Liver (tissue), 9 donors: ENCODE data around the gene HIVEP2. TPM values are rescaled to one million over a fixed set of nuclear protein-coding genes. Genes with fewer than 3 reads are reported as not detected.
A peak's percentile ranks its signal among the peaks of the same experiment; 100 is the strongest.

Experiments used
- DNase-seq: peaks from one replicate; pipeline ENCODE4 v3.0.0-alpha.2; 2017; ENCODE audit warnings: low spot score
- H3K27ac ChIP-seq, 2 donors: one replicate each; pipeline ENCODE4 v1.7.0; 2013; ENCODE audit warnings: inconsistent platforms in 2 of 2, low read length in 2 of 2, control low read depth in 1 of 2, low read depth in 1 of 2, mild to moderate bottlenecking in 1 of 2
- H3K27me3 ChIP-seq, 4 donors: one replicate each; pipeline versions ENCODE4 v1.6.1 to v1.7.0; 2013; ENCODE audit warnings: low read length in 3 of 4, inconsistent platforms in 1 of 4, mild to moderate bottlenecking in 1 of 4, moderate library complexity in 1 of 4; ENCODE audit not compliant: control insufficient read depth in 4 of 4, insufficient read depth in 4 of 4
- H3K36me3 ChIP-seq, 4 donors: one replicate each; pipeline versions ENCODE4 v1.6.1 to v1.7.0; 2013; ENCODE audit warnings: low read length in 3 of 4, mild to moderate bottlenecking in 3 of 4, low read depth in 1 of 4, moderate library complexity in 1 of 4; ENCODE audit not compliant: control insufficient read depth in 4 of 4, insufficient read depth in 3 of 4
- H3K4me1 ChIP-seq, 4 donors: one replicate each; pipeline versions ENCODE4 v1.6.1 to v1.7.0; 2013; ENCODE audit warnings: low read length in 3 of 4, mild to moderate bottlenecking in 3 of 4, moderate library complexity in 1 of 4; ENCODE audit not compliant: control insufficient read depth in 4 of 4, insufficient read depth in 4 of 4
- H3K4me3 ChIP-seq, 3 donors: one replicate each; pipeline versions ENCODE4 v1.6.1 to v1.7.0; 2013; ENCODE audit warnings: low read length in 3 of 3, control low read depth in 1 of 3, low read depth in 1 of 3, mild to moderate bottlenecking in 1 of 3
- H3K9ac ChIP-seq, 2 donors: one replicate each; pipeline ENCODE4 v1.7.0; 2013; ENCODE audit warnings: low read length in 2 of 2, mild to moderate bottlenecking in 2 of 2, moderate library complexity in 2 of 2, control low read depth in 1 of 2, low read depth in 1 of 2
- H3K9me3 ChIP-seq, 4 donors: one replicate each; pipeline versions ENCODE4 v1.6.1 to v1.7.0; 2013; ENCODE audit warnings: low read length in 3 of 4; ENCODE audit not compliant: control insufficient read depth in 4 of 4
- ATF3 ChIP-seq: IDR thresholded peaks from 2 replicates; pipeline ENCODE4 v1.6.1; 2016; ENCODE audit warnings: antibody characterized with exemption
- CTCF ChIP-seq: fragments of 150-350 bp; IDR thresholded peaks from 2 replicates; pipeline ENCODE4 v1.5.1; 2017; ENCODE audit warnings: improper control_type of control experiment, low read depth, low read length; ENCODE audit not compliant: missing input control
- EGR1 ChIP-seq, 2 donors: IDR thresholded peaks; 2 replicates each; pipeline ENCODE4 v1.6.1; 2016 to 2018; ENCODE audit warnings: antibody characterized with exemption in 2 of 2, low read depth in 2 of 2
- FOXA1 ChIP-seq: IDR thresholded peaks from 2 replicates; pipeline ENCODE4 v1.6.1; 2016; ENCODE audit warnings: antibody characterized with exemption
- GABPA ChIP-seq, 2 donors: IDR thresholded peaks in 1 of 2; conservative IDR thresholded peaks in 1 of 2; 2 replicates each; pipeline ENCODE4 v1.6.1; 2016; ENCODE audit warnings: antibody characterized with exemption in 2 of 2, mild to moderate bottlenecking in 1 of 2, moderate library complexity in 1 of 2
- HNF4A ChIP-seq, 2 donors: conservative IDR thresholded peaks; 2 replicates each; pipeline ENCODE4 v1.6.1; 2016; ENCODE audit warnings: antibody characterized with exemption in 2 of 2, mild to moderate bottlenecking in 2 of 2
- NR2F2 ChIP-seq: IDR thresholded peaks from 2 replicates; pipeline ENCODE4 v1.6.1; 2016; ENCODE audit warnings: antibody characterized with exemption
- RAD21 ChIP-seq, 2 donors: IDR thresholded peaks; 2 replicates each; pipeline ENCODE4 v1.6.1; 2016; ENCODE audit warnings: antibody characterized with exemption in 2 of 2, mild to moderate bottlenecking in 2 of 2
- REST ChIP-seq: IDR thresholded peaks from 2 replicates; pipeline ENCODE4 v1.6.1; 2016; ENCODE audit warnings: antibody characterized with exemption, mild to moderate bottlenecking
- TAF1 ChIP-seq: conservative IDR thresholded peaks from 2 replicates; pipeline ENCODE4 v1.6.1; 2016; ENCODE audit warnings: antibody characterized with exemption, mild to moderate bottlenecking
- YY1 ChIP-seq: IDR thresholded peaks from 2 replicates; pipeline ENCODE4 v1.6.1; 2016; ENCODE audit warnings: antibody characterized with exemption, mild to moderate bottlenecking
- ZBTB33 ChIP-seq: IDR thresholded peaks from 2 replicates; pipeline ENCODE4 v1.6.1; 2016; ENCODE audit warnings: antibody characterized with exemption
- WGBS: extraction: QIAGEN DNeasy Blood & Tissue Kit; methylation state at CpG from one replicate; pipeline ENCODE4 v1.1.7; 2013; 5-methylcytosine and 5-hydroxymethylcytosine counted together
- polyA plus RNA-seq, 2 donors: library from polyadenylated mRNA; stranded (reverse) in 1 of 2; unstranded in 1 of 2; fragments of 200-250 nt in 1 of 2; fragments of >200 nt in 1 of 2; fragmentation: Nextera tagmentation in 1 of 2; extraction: Ambion mirVana in 1 of 2; gene quantifications; one replicate each; pipeline versions ENCODE4 v1.2.1 to v1.2.3, GENCODE V29; 2013 to 2015
- total RNA-seq, 2 donors: library from RNA; depleted of rRNA; stranded (reverse); fragments of >200 nt; gene quantifications; one replicate each; pipeline ENCODE4 v1.2.3, GENCODE V29; 2014
- donor health status: healthy.
- donor health status: healthy.
- donor health status: healthy.
- donor health status: healthy.
- donor health status: healthy.

The HIVEP2 gene
- total and polyA plus RNA-seq, 4 donors: 0.82 to 6.6 (median 1.3) TPM

GRCh38 chr6:142953373-142954273 is 8.6 kb upstream of the HIVEP2 start:
- H3K9me3 ChIP-seq: no peaks in the 10 kb centered on the region
- no peak overlapping the region for H3K27ac ChIP-seq
- TF ChIP-seq ZBTB33 (no peak), RAD21 (IDR thresholded peaks at IDR 0.05) (peak; percentile 45 to 55), FOXA1 (no peak)
- peaks cover 0 to 8% (median 4%) of the 10 kb centered on the region in 4 donors for H3K4me1 ChIP-seq
- no peak overlapping the region for H3K4me3 ChIP-seq
- no peak overlapping the region for H3K9ac ChIP-seq
- WGBS: 70% methylated on average over 5 of the region's 5 CpGs
- no peaks in the 10 kb centered on the region for H3K36me3 ChIP-seq
- no peaks in the 10 kb centered on the region for H3K27me3 ChIP-seq
- no peak for DNase-seq

GRCh38 chr6:142952614-142953013 is 7.6 kb upstream of the HIVEP2 start:
- no peaks in the 10 kb centered on the region for H3K36me3 ChIP-seq
- no peaks in the 10 kb centered on the region for H3K27me3 ChIP-seq
- TF ChIP-seq RAD21 (IDR thresholded peaks at IDR 0.05): no peak
- TF ChIP-seq FOXA1: no peak
- TF ChIP-seq CTCF: no peak
- TF ChIP-seq GABPA (IDR thresholded peaks at IDR 0.05 in 1 of 2, conservative IDR thresholded peaks at IDR 0.05 in 1 of 2): no peak
- TF ChIP-seq TAF1: no peak
- TF ChIP-seq NR2F2: no peak
- no peak for TF ChIP-seq EGR1 (IDR thresholded peaks at IDR 0.05; ENCODE audit: low read depth in 2 of 2)
- TF ChIP-seq YY1: no peak
- TF ChIP-seq ATF3: no peak
- no peak for TF ChIP-seq REST
- no peak for TF ChIP-seq HNF4A (conservative IDR thresholded peaks at IDR 0.05)
- H3K9me3 ChIP-seq: no peaks in the 10 kb centered on the region
- no peak overlapping the region for H3K27ac ChIP-seq
- no peak overlapping the region for H3K9ac ChIP-seq
- no peak overlapping the region for H3K4me3 ChIP-seq
- peaks cover 0 to 8% (median 4%) of the 10 kb centered on the region in 4 donors for H3K4me1 ChIP-seq
- DNase-seq: no peak
- 89% methylated on average over 3 of the region's 3 CpGs for WGBS
